Muscle layer of colon (tissue), 2 donors: Measurements from ENCODE around the gene SORCS1.

Experiments used
- H3K27ac ChIP-seq: one replicate; pipeline ENCODE4 v1.7.0; 2013; ENCODE audit warnings: low read depth, mild to moderate bottlenecking, low read length, moderate library complexity
- H3K27me3 ChIP-seq, 2 donors: one replicate each; pipeline ENCODE4 v1.7.0; 2013; ENCODE audit warnings: low read length in 2 of 2, mild to moderate bottlenecking in 2 of 2; ENCODE audit not compliant: insufficient read depth in 2 of 2, control insufficient read depth in 1 of 2
- H3K36me3 ChIP-seq: one replicate; pipeline ENCODE4 v1.7.0; 2013; ENCODE audit warnings: mild to moderate bottlenecking, low read length; ENCODE audit not compliant: insufficient read depth
- H3K4me1 ChIP-seq: one replicate; pipeline ENCODE4 v1.7.0; 2013; ENCODE audit warnings: mild to moderate bottlenecking, low read length; ENCODE audit not compliant: insufficient read depth
- H3K4me3 ChIP-seq, 2 donors: one replicate each; pipeline ENCODE4 v1.7.0; 2013; ENCODE audit warnings: low read length in 2 of 2, low read depth in 1 of 2, mild to moderate bottlenecking in 1 of 2, moderate library complexity in 1 of 2
- H3K9ac ChIP-seq: one replicate; pipeline ENCODE4 v1.7.0; 2013; ENCODE audit warnings: low read length
- H3K9me3 ChIP-seq: one replicate; pipeline ENCODE4 v1.7.0; 2013; ENCODE audit warnings: mild to moderate bottlenecking, low read length
- donor health status: abdominal sarcoma.
- donor health status: Adenocarcinoma of cecum.

SORCS1 gene

GRCh38 chr10:106980495-106981451 is 183.7 kb downstream of the SORCS1 start:
- Histone ChIP-seq H3K4me3 (no peak overlapping the region), H3K4me1 (peaks cover 22% of the 10 kb centered on the region), H3K36me3 (no peaks in the 10 kb centered on the region), H3K9me3 (no peaks in the 10 kb centered on the region), H3K27me3 (no peaks in the 10 kb centered on the region), H3K27ac (no peak overlapping the region), H3K9ac (no peak overlapping the region)

GRCh38 chr10:106978756-106979155 is 185.8 kb downstream of the SORCS1 start:
- H3K27ac ChIP-seq: no peak overlapping the region
- H3K4me3 ChIP-seq: no peak overlapping the region
- no peaks in the 10 kb centered on the region for H3K36me3 ChIP-seq
- H3K9me3 ChIP-seq: no peaks in the 10 kb centered on the region
- H3K9ac ChIP-seq: no peak overlapping the region
- H3K27me3 ChIP-seq: no peaks in the 10 kb centered on the region
- H3K4me1 ChIP-seq: peaks cover 25% of the 10 kb centered on the region

GRCh38 chr10:106973716-106974115 is 190.8 kb downstream of the SORCS1 start:
- no peak overlapping the region for H3K9ac ChIP-seq

GRCh38 chr10:106973288-106973687 is 191.2 kb downstream of the SORCS1 start:
- Histone ChIP-seq H3K27ac (no peak overlapping the region), H3K27me3 (no peaks in the 10 kb centered on the region), H3K4me3 (no peak overlapping the region), H3K9me3 (no peaks in the 10 kb centered on the region), H3K9ac (no peak overlapping the region), H3K36me3 (no peaks in the 10 kb centered on the region), H3K4me1 (peaks cover 10% of the 10 kb centered on the region)

More at GRCh38 chr10:106973716-106974115, 190.8 kb downstream of the SORCS1 start:
- Histone ChIP-seq H3K9me3 (no peaks in the 10 kb centered on the region), H3K4me3 (no peak overlapping the region), H3K4me1 (peaks cover 10% of the 10 kb centered on the region), H3K27ac (no peak overlapping the region), H3K27me3 (no peaks in the 10 kb centered on the region), H3K36me3 (no peaks in the 10 kb centered on the region)

- Histone ChIP-seq H3K9ac (no peak overlapping the region), H3K27ac (no peak overlapping the region), H3K4me1 (peaks cover 12% of the 10 kb centered on the region), H3K27me3 (no peaks in the 10 kb centered on the region), H3K9me3 (no peaks in the 10 kb centered on the region), H3K36me3 (no peaks in the 10 kb centered on the region), H3K4me3 (no peak overlapping the region)
Observed at GRCh38 chr10:106972381-106972780, 192.1 kb downstream of the SORCS1 start.

- no peak overlapping the region for H3K4me3 ChIP-seq
- no peak overlapping the region for H3K9ac ChIP-seq
- peaks cover 21% of the 10 kb centered on the region for H3K4me1 ChIP-seq
- H3K36me3 ChIP-seq: no peaks in the 10 kb centered on the region
- no peak overlapping the region for H3K27ac ChIP-seq
- no peaks in the 10 kb centered on the region for H3K27me3 ChIP-seq
- H3K9me3 ChIP-seq: no peaks in the 10 kb centered on the region
Observed at GRCh38 chr10:106971411-106971831, 193.1 kb downstream of the SORCS1 start.

- no peaks in the 10 kb centered on the region for H3K36me3 ChIP-seq
- peaks cover 16% of the 10 kb centered on the region for H3K4me1 ChIP-seq
- H3K27me3 ChIP-seq: no peaks in the 10 kb centered on the region
- H3K9ac ChIP-seq: no peak overlapping the region
- H3K4me3 ChIP-seq: no peak overlapping the region
- H3K27ac ChIP-seq: no peak overlapping the region
- H3K9me3 ChIP-seq: no peaks in the 10 kb centered on the region
Observed at GRCh38 chr10:106967452-106967851, 197.1 kb downstream of the SORCS1 start.

GRCh38 chr10:106960812-106961211 is 203.7 kb downstream of the SORCS1 start:
- no peaks in the 10 kb centered on the region for H3K9me3 ChIP-seq
- H3K27me3 ChIP-seq: no peaks in the 10 kb centered on the region
- H3K9ac ChIP-seq: no peak overlapping the region
- no peak overlapping the region for H3K4me3 ChIP-seq
- H3K27ac ChIP-seq: no peak overlapping the region
- no peaks in the 10 kb centered on the region for H3K36me3 ChIP-seq
- peaks cover 14% of the 10 kb centered on the region for H3K4me1 ChIP-seq

GRCh38 chr10:106959521-106959920 is 205.0 kb downstream of the SORCS1 start:
- Histone ChIP-seq H3K27me3 (no peaks in the 10 kb centered on the region), H3K36me3 (no peaks in the 10 kb centered on the region), H3K4me3 (no peak overlapping the region), H3K4me1 (peaks cover 14% of the 10 kb centered on the region), H3K9me3 (no peaks in the 10 kb centered on the region), H3K27ac (no peak overlapping the region), H3K9ac (no peak overlapping the region)

GRCh38 chr10:106958589-106959361 is 205.7 kb downstream of the SORCS1 start:
- no peaks in the 10 kb centered on the region for H3K27me3 ChIP-seq
- H3K27ac ChIP-seq: no peak overlapping the region
- no peak overlapping the region for H3K9ac ChIP-seq
- no peak overlapping the region for H3K4me3 ChIP-seq
- H3K9me3 ChIP-seq: no peaks in the 10 kb centered on the region
- H3K4me1 ChIP-seq: peaks cover 14% of the 10 kb centered on the region
- no peaks in the 10 kb centered on the region for H3K36me3 ChIP-seq

GRCh38 chr10:106957823-106958588 is 206.5 kb downstream of the SORCS1 start:
- Histone ChIP-seq H3K27me3 (no peaks in the 10 kb centered on the region), H3K4me1 (peaks cover 14% of the 10 kb centered on the region), H3K4me3 (peak overlapping the region in 1 of 2 donors; percentile 16), H3K9ac (no peak overlapping the region), H3K36me3 (no peaks in the 10 kb centered on the region), H3K9me3 (no peaks in the 10 kb centered on the region), H3K27ac (no peak overlapping the region)
